GM12874 (cell line): Measurements from ENCODE around the gene CRYBG1.

Source experiments
- CTCF ChIP-seq: IDR thresholded peaks from 2 replicates; pipeline ENCODE4 v1.5.1; 2011; ENCODE audit warnings: low read depth, mild to moderate bottlenecking, control low read depth, low read length, moderate library complexity; ENCODE audit not compliant: insufficient read depth

Gene CRYBG1

GRCh38 chr6:106614592-106615257 is 254.2 kb downstream of the CRYBG1 start:
- TF ChIP-seq CTCF = no peak

DNA sequence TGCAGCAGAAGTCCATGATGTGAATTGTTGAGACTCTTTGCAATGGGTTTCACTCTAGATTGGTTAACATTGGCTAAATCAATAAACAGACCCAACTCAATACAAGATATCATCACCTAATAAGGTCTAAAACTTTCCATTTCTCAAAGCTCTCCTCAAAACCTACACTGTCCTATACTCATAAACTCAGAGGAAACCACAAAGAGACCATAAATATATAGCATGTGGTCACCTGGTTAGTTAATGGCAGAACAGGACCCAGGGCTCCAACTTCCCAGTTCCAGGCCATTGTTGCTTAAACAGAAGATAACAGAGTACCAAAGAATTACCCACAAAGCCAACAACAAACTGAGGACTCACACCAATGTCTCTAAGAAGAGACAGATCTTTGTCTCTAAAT is 256.8 kb downstream of the CRYBG1 start:
- no peak for TF ChIP-seq CTCF

GRCh38 chr6:106617857-106618256 is 257.3 kb downstream of the CRYBG1 start:
- TF ChIP-seq CTCF = no peak

DNA sequence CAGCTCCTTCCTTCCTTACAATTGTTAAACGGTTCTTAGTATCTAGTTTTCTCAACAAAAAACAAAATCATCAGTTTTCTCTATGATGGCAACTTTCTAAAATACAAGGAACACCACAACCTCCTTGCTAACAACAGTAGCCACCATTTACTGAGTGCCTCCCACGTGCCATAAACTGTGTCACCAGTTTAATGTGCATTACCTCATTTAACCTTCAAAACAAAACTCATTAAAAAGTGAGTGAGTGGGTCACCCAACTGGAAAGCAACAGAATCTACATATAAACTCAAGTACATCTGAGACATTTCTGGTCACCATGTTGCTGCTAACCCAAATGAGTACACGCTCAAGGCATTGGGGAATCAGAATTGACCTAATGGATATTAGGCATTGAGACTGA is 257.8 kb downstream of the CRYBG1 start:
- TF ChIP-seq CTCF = no peak

- no peak for TF ChIP-seq CTCF
Measured at GRCh38 chr6:106619223-106619622, 258.7 kb downstream of the CRYBG1 start.

GRCh38 chr6:106620931-106621672 is 260.6 kb downstream of the CRYBG1 start:
- no peak for TF ChIP-seq CTCF
